IPS-18c (cell line): ENCODE results near the gene TMEM161B.
"Not testable (repeated sequence)": the region's sequence is repeated elsewhere in the genome, so short reads cannot be mapped to it uniquely, and the experiment has no call there.

Source experiments
- H3K4me3 ChIP-seq: 2 replicates; pipeline ENCODE4 v1.7.0; 2013; ENCODE audit warnings: low read depth, mild to moderate bottlenecking, low read length, moderate library complexity; ENCODE audit not compliant: insufficient read depth
- H3K9me3 ChIP-seq: one replicate; pipeline ENCODE4 v1.6.1; 2013; ENCODE audit warnings: mild to moderate bottlenecking, low read length, moderate library complexity; ENCODE audit not compliant: control insufficient read depth, insufficient read depth

The TMEM161B gene

DNA sequence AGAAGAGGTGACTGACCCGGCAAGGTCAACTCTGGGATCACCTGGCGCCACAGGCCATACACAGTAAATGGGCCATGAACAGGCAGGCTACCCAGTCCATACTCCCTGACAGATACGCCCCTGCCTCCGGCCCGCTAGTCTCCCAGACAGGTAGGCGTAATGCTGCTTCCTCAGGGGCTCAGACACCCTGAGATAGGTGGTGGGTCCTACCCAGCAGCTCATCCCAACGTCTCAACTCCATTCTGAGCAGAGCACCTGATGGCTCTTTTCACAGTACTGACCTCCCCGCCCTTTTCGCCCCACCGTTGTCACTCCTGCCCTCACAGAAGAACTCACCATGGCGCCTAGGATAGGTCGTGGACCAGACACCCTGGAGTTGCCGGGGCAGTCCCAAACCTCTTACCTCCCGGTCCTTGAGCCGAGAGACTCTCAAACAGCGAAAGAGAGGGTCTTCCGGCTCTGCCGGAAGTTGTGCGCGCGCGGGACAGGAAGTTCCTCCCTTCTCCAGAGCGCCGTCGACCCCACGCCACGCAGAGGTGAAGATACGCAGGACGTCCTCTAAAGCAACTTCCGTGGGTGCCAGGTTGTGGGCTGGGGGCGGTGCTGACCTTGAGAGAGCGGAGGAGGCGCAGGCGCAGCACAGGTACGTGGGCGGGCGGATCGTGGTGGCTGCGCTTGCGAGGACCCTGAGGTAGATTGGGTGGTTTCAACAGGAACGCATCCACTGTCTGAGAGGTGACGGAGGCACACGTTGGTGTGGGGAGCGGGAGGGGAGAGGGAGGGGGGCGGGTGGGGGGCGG lies at the start of gene TMEM161B:
Gene TMEM161B, minus strand, starts transcription at position 461 of the 800 bp plus-strand sequence. Its CDS starts 122 bp downstream, at position 339.
- Histone ChIP-seq H3K9me3 (no peaks in the 10 kb centered on the region), H3K4me3 (peak within 1 kb of the TSS; percentile 90)

DNA sequence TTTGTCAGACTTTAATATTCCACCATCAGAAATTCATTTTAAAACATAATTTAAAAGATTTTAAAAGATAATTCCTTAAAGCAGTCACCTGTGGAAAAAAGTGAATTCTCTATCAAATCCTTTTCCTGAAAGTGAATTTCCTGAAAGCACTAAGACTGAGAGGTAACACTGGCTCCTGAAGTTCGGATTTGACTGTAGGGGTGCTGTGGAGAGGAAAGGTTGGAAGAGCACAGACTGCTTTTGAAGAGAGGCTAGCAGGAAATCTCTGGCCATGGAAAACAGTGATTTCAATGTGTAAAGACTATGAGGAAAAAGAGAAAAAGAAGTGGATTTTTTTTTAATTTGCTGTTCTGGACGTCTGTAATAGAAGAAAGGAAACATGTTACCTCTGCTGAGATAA lies 35.7 kb upstream of the TMEM161B start:
- no peaks in the 10 kb centered on the region for H3K9me3 ChIP-seq

DNA sequence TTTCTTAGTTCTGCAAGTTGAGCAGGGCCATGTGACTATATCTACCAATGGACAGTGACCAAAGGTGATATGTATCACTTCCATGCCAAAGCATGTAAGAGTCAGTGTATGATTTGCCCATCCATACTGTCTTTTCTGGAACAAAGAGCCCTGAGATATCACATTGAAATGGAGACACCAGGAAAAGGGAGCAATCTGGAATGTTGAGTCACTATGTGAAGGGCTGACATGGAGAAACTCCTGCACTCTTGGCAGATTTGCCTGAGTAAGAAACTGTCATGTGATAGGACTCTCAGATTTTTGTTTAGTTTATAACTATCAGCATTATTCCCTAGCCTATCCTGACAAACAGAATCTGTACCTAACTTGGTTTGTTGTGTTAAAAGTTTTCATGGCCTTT lies 29.8 kb upstream of the TMEM161B start:
- Histone ChIP-seq H3K9me3 (no peaks in the 10 kb centered on the region), H3K4me3 (no peak overlapping the region)

More for the DNA sequence above, 35.7 kb upstream of the TMEM161B start:
- no peak overlapping the region for H3K4me3 ChIP-seq

DNA sequence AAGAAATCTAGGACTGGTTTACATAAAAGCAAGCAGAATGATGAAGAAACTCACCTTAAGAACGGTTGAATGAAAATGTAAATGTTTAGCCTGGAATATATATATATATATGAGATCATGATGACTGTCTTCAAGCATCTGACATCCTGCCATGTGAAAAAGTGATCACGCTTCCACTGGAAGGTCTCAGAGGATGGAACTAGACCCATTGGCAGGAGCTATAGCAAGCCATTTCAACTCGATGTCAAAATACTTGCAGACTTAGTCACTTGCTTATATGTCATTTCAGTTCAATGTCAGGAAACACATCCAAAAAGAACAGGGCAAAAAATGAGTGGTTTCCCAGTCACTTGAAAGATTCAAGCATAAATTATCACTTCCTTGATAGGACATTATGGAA lies 22.2 kb upstream of the TMEM161B start:
- H3K9me3 ChIP-seq: no peaks in the 10 kb centered on the region
- H3K4me3 ChIP-seq: no peak overlapping the region

DNA sequence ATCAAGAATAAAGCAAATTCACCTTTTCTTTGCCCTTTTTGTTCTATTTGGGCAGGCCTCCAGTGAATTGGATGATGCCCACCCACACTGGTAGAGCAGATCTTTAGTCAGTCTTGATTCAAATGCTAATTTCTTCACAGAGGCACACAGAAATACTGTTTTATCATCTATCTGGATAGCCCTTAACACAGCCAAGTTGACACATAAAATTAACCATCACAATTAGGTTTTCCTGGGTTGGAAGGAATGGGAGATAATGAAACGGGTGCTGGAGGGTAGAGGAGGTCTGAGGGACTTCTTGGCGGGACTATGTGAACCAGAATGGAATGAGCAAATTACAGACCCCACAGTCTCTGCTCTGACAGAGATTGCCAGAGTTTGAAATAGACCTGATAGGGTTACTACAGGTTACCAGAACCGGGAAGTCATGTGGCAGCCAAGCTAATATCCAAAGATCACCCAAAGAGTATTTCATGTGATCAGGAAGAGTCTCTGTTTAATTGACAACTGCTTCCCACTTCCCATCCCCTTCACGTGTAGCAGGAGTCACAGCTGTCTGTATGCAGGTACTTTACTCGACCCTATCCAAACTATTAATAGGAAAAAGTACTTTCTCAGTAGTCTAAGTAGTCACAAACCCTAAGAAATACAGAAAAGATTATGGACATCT lies 20.0 kb upstream of the TMEM161B start:
- H3K4me3 ChIP-seq: no peak overlapping the region
- no peaks in the 10 kb centered on the region for H3K9me3 ChIP-seq

DNA sequence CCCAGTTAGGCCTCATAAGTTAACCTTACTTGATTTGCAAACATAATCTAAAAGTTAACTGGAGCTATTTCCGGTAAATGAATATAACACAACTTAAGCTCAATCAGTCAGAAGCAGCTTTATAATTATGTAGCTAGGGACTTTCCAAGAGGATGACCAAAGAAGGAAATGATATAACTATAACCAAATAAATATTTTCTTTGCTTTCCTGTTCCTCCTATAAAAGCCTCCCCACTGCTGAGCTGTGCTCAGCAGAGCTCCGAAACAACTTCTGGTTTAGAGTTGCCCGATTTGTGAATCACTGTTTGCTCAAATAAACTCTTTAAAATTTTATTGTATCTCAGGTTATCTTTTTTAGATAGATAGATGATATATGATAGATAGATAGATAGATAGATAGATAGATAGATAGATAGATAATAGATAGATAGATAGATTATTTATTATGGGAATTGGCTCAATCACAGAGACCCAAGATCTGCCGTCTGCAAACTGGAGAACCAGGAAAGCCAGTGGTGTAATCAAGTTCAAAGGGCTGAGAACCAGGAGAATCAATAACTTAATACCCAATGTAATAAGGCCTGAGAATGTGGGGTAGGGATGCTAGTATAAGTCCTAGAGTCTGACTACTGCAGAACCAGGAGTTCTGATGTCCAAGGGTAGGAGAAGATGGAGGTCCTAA lies 19.3 kb upstream of the TMEM161B start:
- Histone ChIP-seq H3K9me3 (no peaks in the 10 kb centered on the region), H3K4me3 (no peak overlapping the region)

DNA sequence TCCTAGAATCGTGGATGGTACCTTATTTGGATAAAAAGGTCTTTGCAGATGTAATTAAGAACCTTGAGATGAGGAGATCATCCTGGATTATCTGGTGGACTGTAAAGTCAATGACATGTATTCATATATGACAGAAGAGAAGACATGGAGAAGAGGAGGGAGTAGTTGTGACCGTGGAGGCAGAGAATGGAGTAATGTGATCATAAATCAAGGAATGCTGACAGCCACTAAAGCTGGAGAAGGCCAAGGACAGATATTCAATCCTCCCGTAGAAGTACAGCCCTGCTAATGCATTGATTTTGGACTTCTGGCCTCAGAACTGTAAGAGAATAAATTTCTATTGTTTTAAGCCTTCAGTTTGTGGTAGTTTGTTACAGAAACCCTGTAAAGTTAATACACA lies 18.7 kb upstream of the TMEM161B start:
- no peak overlapping the region for H3K4me3 ChIP-seq

DNA sequence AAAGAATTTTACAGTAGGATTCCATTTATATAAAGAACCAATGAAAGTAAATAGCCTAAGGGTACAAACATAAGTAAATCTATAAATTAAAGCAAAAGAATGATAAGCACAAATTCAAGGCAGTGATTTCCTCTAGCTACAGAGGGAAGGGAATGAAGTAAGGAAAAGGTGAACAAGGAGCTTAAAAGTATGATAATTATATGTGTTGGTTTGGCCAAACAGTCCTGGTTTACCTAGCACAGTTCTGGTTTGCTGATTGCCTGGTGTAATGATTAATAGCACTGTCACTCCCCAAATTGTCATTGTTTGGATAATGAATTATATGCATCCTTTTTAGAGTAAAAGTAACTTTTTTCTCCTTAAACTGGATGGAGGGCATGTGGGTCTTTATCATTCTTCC lies 15.0 kb upstream of the TMEM161B start:
- no peak overlapping the region for H3K4me3 ChIP-seq

More for the DNA sequence above, 18.7 kb upstream of the TMEM161B start:
- no peaks in the 10 kb centered on the region for H3K9me3 ChIP-seq

DNA sequence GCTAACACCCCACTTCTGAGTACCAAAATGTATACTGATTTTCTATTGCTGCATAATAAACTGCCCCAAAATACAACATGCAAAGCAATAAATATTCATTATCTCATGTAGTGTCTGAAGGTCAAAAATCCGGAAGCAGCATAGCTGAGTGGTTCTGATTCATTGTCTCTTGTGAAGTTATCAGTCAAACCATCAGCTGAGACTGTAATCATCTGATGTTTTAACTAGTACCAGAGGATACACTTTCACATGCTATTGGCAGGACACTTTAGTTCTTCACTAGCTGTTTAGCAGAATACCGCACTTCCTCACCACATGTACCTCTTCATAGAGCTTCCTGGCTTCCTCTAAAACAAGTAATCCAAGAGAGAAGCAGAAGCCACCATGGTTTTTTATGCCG lies 12.7 kb upstream of the TMEM161B start:
- Histone ChIP-seq H3K4me3 (no peak overlapping the region), H3K9me3 (no peaks in the 10 kb centered on the region)

More for the DNA sequence above, 15.0 kb upstream of the TMEM161B start:
- no peaks in the 10 kb centered on the region for H3K9me3 ChIP-seq

DNA sequence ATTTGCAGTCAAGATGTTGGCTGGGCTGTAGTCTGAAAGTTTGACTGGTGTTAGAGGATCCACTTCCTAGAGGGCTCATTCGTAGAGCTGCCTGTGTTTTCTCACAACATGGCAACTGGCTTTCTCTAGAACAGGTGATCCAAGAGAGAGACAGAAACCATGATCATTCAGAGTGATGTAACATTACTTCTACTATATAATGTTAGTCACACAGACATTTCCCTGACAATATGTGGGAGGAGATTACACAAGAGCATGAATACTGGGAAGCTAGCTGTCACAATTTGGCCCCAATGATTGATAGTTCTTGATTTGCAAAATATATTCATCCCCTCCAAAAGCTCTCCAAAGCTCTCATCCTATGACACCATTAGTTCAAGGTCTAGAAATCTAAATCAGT lies 10.9 kb upstream of the TMEM161B start:
- no peaks in the 10 kb centered on the region for H3K9me3 ChIP-seq

DNA sequence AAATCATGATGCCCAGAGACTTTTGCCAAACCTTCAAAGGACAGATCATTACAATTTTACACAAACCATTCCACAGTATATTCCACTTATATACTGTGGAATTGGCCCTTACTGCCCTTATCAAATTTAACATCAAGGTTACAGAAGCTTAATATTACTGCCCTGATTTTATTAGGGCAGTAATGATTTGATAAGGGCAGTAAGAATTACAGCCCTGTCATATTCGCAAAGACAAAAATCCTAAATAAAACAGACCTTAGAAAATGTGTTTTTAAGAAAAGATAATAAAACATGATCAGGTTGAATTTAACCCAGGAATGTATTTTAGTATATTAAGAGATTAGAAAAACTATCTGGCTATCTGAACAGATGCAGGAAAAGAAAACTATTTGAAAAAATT lies 7.7 kb upstream of the TMEM161B start:
- no peaks in the 10 kb centered on the region for H3K9me3 ChIP-seq
- H3K4me3 ChIP-seq: no peak overlapping the region

More for the DNA sequence above, 10.9 kb upstream of the TMEM161B start:
- H3K4me3 ChIP-seq: no peak overlapping the region

DNA sequence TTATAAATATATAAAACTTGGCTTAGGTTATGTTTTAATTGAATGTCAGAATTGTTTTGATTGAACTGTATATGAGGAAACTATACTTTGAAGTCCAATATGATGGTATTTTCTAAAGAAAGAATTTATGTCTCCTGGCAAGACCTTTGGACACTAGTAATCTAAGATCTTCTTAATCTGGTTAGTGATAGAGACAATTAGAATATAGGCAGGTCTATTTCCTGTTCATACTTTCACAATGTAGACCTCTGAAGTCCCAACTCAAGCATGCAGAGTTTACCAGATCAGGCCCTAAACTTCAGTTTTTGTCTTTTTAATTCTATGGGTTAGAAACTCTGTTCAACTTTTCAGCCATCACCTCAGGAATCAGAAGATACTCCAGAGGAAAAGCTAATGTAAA lies 6.9 kb upstream of the TMEM161B start:
- H3K4me3 ChIP-seq: no peak overlapping the region
- H3K9me3 ChIP-seq: no peaks in the 10 kb centered on the region

DNA sequence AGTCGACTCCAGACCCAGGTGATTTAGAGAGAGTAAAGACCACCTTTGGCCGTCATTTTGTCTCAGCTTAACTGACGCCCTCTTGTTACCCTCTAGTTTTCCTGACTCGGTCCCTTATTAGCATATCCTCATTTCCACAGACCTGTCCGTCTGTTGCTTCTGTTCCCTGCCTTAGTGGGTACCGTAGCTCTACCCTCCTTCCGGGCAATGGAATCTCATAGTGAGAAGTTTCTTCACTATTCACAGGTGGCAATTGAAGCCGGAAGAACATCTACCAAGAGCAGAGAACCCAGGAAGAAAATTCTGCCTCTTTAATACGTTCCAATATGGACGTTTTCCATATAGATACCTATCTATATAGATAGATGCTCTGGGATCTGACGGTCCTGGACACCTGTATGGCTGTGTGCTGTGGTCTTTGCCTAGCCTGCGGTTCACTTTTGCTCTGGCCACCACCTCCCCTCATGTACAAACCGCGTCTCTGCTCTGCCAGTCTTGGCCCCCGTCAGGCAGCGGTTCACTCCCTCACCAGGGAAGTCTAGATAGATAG lies 652 bp upstream of the TMEM161B start:
- peak overlapping the region; percentile 90 for H3K4me3 ChIP-seq

DNA sequence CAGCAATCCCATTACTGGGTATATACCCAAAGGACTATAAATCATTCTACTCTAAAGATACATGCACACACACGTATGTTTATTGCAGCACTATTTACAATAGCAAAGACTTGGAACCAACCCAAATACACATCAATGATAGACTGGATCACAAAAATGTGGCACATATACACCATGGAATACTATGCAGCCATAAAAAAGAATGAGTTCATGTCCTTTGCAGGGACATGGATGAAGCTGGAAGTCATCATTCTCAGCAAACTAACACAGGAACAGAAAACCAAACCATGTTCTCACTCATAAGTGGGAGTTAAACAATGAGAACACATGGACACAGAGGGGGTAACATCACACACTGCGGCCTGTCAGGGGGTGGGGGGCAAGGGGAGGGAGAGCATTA lies 4.1 kb downstream of the TMEM161B start:
- H3K4me3 ChIP-seq: not testable (repeated sequence)

More for the DNA sequence above, 652 bp upstream of the TMEM161B start:
- H3K9me3 ChIP-seq: no peaks in the 10 kb centered on the region

DNA sequence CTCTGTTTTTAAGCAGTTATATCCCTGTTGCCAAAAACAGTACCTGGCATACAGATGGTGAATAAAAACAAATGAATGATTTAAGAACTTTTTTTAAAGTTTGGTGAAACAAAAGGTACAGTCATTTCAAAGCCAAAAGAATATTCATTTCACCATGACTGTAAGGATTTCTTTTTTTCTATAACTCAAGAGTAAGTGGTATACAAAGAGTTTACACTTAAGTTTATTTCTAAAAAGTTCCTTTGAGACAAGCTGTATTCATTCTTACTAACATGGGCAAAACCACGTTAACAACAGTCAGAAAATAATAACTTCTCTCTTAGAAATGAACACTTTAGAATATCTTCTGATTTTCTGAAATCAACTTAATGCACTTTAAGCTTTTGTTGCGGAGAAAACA lies 5.3 kb downstream of the TMEM161B start:
- Histone ChIP-seq H3K9me3 (no peaks in the 10 kb centered on the region), H3K4me3 (no peak overlapping the region)

More for the DNA sequence above, 4.1 kb downstream of the TMEM161B start:
- H3K9me3 ChIP-seq: not testable (repeated sequence)

DNA sequence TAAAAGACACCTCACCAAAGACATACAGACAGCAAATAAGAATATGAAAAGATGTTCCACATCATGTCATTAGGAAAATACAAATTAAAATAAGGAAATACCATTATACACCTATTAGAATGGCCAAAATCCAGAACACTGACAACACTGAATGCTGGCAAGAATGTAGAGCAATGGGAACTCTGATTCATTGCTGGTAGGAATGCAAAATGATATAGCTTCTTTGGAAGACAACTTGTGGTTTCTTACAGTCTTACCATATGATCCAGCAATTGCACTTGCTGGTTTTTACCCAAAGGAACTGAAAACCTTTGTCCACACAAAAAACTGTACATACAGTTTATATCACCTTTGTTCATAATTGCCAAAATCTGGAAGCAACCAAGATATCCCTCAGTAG lies 6.5 kb downstream of the TMEM161B start:
- H3K4me3 ChIP-seq: no peak overlapping the region
- H3K9me3 ChIP-seq: no peaks in the 10 kb centered on the region

DNA sequence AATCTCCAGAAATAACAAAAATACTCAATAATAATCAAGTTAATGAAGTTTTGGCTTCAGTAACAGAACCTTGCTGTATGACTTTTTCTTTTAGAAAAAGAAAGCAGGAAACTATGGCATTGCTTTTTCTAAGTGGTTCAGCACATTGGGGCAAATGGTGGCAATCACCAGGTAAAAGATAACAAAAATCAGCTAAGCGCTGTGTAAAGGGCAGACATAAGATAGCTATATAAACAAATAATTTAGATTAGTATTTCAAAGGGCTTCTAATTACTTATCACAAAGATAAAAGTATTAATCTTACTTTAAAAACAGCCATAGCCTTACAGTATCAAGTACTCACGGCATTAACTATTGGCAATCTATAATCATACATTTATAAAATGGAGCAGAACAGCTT lies 10.0 kb downstream of the TMEM161B start:
- Histone ChIP-seq H3K9me3 (no peaks in the 10 kb centered on the region), H3K4me3 (no peak overlapping the region)

DNA sequence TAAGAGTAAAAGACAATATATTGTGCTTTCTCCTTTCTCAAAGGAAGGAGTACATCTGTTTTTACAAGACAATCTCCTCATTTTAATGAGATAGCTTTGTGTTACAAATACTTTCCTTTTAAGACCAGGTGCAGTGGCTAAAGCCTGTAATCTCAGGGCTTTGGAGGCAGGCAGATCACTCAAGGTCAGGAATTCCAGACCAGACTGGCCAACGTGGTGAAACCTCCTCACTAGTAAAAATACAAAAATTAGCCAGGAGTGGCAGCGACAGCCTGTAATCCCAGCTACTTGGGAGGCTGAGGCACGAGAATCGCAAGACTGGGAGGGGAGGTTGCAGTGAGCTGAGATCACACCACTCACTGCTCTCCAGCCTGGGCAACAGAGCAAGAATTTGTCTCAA lies 11.8 kb downstream of the TMEM161B start:
- Histone ChIP-seq H3K4me3 (no peak overlapping the region), H3K9me3 (no peaks in the 10 kb centered on the region)
